GM19438 (cell line): ENCODE results near the gene TNFRSF18.
"Not testable (repeated sequence)": the region's sequence is repeated elsewhere in the genome, so short reads cannot be mapped to it uniquely, and the experiment has no call there.

ENCODE experiments used
- ATAC-seq: cut with Tn5 transposase; IDR thresholded peaks from one replicate; pipeline ENCODE4 v1.9.1; 2021; ENCODE audit warnings: low read depth; ENCODE audit not compliant: unreplicated experiment

TNFRSF18 gene, protein sequence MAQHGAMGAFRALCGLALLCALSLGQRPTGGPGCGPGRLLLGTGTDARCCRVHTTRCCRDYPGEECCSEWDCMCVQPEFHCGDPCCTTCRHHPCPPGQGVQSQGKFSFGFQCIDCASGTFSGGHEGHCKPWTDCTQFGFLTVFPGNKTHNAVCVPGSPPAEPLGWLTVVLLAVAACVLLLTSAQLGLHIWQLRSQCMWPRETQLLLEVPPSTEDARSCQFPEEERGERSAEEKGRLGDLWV

DNA sequence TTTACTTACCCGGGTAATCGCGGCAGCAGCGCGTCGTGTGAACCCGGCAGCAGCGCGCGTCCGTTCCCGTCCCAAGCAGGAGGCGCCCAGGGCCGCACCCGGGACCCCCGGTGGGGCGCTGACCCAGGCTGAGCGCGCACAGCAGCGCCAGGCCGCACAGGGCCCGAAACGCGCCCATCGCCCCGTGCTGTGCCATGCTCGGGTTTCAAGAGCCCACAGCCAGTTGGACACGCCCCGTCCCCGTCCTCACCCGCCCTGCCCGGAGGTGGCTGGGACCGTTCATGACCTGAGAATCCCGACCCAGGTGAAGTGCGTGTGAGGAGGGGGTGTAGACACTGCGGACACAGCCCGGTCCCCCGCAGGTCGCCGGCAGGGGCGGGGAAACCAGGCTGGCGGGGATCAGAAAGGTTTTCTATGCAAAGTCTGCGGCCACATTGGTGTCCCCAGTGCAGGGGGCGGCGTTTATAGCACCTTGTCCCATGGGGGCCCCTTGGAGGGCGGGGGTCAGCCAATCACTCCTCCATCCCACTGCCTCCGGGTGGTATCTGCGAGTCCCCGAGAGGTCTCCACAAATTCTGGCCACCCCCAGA lies at the start of gene TNFRSF18:
TNFRSF18 (minus strand) TSS at position 217 of the 590 bp plus-strand sequence; CDS start at position 196, 21 bp downstream.
- ATAC-seq, result no peak

DNA sequence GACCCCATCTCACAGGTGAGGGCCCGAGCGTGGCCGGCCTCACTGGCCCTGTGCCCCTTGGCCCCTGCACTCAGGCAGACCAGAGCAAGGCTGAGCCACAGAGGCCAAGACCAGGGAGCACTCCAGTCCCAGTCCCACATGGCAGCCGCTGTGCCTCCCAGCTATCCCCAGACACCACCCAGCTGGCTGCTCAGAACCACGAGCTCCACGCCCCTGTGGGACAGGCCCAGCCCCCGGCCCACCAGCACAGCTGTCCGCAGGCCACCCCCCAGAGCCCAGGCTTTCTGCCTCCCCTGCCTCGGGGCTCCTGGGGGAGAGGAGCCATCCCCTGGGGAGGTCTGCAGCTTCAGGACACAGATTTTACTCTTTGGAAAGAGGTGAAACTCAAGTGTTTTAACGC lies 49.2 kb upstream of the TNFRSF18 start:
- no peak for ATAC-seq

DNA sequence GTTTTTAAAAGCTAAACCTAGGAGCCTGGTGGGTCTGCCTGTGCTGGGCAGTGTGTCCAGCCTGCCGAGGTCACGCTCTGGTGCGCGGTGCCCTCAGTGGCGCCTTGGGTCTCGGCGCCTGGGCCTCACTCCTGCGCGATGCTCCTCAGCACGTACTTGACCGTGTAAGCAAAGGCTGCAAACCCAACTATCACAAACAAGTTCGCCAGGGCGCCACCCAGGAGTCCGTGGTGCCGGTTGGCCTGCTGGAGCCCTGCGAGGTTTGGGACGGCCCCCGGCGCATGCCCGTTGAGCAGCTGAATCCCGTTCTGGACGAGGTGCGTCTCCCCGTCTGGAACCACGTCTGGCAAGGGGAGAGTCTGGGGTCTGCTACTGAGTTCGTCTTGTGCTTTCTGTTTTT lies 48.7 kb upstream of the TNFRSF18 start:
- no peak for ATAC-seq

DNA sequence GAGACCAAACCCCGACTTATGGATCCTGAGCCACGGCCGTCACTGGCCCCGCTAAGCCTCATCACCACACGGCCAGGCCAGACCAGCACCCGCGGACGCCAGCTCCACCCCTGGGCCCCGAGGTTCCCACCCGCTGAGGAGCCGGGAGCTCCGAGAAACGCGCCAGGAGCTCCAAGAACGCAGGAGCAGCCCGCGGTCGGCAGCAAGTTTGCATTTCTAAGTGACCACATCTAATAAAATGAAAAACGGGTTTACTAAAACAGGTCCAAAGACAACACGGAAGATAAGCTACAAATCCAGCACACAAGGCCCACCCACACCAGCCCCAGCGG lies 48.2 kb upstream of the TNFRSF18 start:
- ATAC-seq, result no peak

DNA sequence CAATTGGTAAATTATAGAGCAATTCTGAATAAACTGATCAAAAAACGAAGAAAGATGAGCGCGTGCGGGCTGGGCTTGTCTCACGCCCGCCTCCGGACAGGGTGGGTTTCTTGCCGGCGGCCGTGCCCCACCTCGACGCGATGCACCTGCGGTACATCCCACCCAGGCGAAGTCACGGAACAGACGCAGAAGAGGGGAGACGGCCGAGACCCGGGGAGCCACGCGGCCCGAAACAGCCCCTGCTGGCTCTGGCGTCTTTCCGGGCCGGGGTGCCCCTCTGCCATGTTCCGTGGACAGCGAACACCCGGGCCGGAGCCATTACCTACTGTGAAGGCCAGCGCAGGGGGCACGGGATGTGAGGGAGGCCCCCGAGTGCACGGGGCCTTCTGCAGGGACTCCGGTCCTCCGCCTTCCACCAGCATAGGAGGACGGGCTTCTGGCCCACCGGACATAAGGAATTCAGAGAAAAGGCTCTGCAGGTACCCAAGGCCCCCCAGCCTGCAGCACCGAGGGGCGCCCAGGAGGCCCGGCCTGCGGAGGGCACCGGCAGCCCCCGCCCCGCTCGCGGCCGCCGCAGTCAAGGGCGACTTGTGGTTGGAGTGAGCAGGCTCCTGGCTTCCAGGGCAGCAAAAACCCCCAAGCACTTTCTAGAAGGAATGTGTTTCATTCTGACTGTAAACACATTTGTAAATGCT lies 47.7 kb upstream of the TNFRSF18 start:
- ATAC-seq, result no peak

DNA sequence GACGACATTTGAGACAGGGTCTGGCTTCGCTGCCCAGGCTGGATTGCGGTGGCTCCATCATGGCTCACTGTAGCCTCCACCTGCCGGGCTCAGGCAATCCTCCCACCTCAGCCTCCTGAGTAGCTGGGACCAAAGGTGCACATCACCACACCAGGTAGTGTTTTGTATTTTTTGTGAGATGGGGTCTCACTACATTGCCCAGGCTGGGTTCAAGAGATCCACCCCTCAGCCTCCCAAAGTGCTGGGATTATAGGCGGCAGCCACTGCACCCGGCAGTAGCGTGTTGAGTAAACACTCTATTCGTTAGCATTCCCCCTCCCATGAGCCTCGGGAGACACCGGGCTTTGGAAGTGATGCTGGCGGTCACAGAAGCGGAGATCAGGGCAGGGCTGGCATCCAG lies 46.9 kb upstream of the TNFRSF18 start:
- no peak for ATAC-seq

DNA sequence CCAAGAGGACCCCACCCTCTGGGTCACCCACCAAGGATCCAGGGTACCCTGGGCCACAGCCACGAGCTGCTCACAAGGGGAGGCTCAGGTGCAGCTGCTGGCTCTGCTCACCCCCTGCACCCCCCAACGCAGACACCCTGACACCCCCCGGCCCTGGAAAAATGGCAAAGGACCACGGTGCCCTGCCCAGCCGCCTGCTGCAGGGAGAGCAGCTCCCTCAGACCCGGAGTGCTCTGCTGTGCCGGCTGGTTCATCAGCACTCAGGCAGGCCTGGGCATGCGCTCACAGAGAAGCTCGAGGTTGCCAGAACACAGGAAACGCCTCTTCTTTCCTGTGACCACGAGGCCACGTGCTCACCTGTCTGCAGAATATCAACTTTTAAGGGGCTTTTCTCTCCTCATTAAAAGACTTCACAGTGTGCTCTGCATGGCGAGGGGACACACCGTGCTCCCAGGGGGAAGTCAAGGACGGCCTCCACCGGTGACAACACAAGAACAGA lies 44.4 kb upstream of the TNFRSF18 start:
- ATAC-seq, result no peak

DNA sequence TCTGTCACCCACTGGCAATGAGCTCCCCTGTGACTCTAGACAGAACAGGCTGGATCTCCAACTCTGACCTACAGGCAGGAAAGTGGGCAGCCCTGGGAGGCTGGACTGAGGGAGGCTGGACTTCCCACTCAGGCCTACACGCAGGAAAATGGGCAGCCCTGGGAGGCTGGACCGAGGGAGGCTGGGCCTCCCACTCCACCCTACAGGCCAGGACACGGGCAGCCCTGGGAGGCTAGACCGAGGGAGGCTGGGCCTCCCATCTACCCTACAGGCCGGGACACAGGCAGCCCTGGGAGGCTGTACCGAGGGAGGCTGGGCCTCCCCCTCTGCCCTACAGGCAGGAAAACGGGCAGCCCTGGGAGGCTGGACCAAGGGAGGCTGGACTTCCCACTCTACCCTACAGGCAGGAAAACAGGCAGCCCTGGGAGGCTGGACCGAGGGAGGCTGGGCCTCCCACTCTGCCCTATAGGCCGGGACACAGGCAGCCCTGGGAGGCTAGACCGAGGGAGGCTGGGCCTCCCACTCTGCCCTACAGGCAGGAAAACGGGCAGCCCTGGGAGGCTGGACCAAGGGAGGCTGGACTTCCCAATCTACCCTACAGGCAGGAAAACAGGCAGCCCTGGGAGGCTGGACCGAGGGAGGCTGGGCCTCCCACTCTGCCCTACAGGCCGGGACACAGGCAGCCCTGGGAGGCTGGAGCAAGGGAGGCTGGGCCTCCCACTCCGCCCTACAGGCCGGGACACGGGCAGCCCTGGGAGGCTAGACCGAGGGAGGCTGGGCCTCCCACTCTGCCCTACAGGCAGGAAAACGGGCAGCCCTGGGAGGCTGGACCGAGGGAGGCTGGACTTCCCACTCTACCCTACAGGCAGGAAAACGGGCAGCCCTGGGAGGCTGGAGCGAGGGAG lies 41.9 kb upstream of the TNFRSF18 start:
- ATAC-seq, result not testable (repeated sequence)

DNA sequence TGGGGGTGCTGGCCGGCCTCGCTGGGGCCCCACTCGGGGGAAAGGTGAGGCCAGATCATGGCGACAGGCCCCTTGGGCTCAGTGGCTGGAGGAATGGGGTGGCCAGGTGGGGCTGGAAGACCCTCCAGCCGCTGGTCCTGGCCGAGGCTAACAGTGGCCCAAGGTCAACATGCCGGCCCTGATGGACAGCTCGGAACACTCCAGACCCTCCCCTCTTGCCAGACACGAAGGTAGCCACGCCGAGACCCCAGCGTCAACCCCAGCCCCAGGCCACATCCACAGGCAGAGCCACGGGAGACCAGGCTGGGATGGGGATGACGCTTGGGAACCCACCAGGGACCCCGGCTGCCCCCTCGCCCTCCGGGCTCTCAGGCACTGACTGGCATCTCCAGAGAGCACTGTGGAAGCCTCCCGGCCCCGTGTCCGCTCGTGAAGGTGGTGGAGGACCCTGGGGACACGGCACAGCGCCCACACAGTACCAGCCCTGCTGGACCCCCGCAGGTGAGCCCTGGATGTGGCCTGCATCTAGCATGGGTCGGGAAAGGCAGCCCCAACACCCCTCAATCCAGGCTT lies 41.0 kb upstream of the TNFRSF18 start:
- ATAC-seq, result no peak

DNA sequence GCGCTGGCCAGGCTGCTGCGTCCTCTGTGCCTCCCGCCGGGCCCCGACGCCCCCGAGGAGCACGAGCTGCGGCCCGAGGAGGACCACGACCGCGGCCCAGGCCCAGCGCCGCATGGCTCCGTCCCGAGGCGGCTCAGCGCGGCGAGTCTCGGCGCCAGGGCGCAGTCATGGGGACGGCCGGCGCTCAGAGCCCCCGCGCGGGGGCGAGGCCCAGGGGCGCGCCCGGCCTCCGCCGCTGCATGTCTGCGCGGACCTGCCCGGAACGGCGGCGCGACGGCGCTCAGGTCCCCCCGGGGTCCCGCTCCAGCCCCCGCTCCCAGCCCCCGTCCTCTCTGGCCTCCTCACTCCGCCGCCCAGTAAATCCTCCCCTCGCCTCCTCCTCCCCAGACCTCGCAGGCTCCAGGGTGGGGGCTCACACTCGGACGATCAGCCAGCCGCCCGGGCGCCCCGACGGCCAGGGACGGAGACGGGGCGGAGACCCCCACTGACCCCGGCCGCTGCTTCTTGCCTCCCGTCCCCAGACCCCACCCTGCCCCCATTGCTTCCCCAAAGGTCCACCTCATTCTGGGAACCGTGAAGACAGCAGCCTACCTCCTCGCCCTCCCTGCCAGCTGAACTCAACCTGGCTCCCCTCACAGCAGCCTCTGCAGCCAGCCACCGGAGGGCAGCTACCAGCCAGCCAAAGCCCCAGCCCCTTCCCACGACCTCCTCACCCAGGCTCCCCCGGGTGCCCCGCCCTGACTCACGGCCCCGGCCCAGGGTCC lies 40.4 kb upstream of the TNFRSF18 start, which contains the start of gene C1QTNF12:
C1QTNF12 (minus strand) TSS at position 146 of the 764 bp plus-strand sequence; CDS start at position 114, 32 bp downstream.
- ATAC-seq, result no peak

DNA sequence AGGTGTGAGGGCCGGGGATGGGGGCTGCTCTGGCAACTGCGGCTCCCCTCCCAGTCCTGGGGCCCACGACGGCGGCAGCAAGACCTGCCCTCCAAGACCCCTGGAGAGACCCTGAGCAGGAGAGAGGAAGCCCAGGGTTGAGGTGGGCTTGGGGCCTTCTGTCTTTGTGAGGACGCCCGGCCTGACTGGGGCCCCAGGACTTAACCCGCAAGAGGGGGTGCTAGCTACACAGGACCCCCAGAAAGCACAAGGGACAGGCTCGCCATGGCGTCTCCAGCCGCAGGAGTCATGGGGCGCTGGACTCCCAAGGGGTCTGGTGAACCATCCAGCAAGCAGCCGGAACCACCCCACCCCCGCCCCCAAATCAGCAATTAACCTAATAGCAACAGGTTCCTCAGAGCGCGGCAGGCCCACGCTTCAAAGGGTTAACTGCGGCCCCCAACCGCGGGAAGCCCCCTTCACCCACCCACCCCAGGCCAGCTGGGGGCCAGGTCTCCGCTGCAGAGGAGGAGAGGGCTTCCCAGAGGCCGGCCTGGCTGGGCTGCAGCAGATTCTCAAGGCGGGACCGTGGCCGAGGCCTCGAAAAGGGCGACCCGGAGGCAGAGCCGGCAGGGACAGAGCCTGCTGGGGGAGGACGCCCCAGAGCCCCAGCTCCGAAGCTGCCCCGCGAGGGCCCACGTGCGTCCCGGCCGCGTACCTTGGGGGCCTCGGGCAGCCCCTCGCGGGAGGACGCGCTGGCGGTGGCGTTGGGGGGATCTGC lies 39.6 kb upstream of the TNFRSF18 start:
- ATAC-seq, result no peak

DNA sequence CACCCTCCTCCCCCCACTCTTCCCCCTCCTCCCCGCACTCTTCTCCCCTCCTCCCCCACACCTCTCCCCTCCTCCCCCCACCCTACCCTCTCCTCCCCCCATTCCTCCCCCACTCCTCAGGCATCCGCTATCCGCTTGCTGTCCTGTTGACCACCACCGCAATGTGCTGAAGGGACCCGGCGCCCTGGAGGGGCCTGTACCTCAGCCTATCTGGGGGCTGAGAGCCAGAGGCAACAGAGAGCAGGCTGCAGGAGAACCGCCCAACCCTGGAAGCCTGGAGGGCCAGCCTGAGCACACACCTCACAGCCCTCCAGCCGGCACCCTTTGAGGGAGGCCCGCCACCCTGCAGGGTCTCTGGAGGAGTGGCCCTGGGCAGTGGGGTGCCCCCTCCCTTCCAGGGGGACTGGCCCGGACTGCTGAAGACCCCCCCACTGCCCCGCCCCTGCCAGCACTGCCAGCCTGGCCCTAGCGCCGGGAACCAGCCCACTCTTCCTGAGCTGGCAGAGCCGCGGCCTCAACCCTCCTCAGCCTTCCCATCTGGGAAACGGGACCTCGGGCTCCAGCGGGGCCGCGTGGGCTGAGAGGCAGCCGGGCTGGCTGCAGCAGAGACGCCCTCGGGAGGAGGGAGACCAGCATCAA lies 38.9 kb upstream of the TNFRSF18 start:
- ATAC-seq, result no peak

DNA sequence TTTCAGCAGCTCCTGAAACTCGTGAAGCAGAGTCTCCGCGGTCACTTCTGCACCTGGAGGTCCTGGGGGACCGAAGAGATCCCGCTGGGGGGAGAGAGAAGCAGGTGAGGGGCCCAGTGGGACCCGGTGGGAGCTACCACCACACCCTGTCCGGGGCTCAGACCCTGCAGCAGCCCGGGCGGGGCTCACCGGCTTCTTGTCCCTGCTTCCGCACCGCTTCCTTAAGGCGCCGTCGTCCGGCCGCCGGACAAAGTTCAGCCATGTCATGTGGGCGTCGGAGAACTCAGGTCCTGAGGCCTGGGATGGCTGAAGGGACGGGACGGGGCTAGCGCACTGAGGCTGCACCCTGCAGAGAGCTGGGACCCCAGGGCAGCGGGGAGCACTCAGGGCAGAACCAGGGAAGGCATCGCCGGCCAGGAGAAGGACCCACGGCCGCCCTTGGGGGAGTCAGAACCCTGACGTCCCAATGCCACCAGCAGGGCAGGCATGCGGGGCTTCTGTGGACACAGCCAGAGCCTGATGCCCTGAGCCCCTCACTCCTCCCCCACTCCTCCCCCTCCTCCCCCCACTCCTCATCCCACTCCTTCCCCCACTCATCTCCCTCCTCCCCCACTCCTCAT lies 37.9 kb upstream of the TNFRSF18 start:
- ATAC-seq, result no peak

DNA sequence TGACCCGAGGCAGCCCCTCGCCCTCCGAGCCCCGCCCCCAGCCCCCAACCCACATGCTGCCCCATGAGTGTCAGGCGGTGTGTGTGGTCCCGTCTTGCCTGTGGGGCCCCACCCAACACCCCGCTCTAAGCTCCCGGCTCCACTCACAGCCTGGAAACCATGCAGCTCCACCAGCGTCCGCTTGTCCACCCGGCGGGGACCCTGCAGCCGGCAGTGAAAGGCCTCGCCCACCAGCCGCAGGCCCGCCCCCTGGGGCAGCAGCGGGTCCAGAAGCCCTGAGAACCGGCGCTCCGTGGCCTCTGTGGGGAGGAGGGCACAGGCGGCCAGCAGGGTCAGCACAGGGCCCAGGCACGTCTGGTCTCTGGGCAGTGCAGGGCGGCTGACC lies 37.4 kb upstream of the TNFRSF18 start:
- ATAC-seq, result no peak

DNA sequence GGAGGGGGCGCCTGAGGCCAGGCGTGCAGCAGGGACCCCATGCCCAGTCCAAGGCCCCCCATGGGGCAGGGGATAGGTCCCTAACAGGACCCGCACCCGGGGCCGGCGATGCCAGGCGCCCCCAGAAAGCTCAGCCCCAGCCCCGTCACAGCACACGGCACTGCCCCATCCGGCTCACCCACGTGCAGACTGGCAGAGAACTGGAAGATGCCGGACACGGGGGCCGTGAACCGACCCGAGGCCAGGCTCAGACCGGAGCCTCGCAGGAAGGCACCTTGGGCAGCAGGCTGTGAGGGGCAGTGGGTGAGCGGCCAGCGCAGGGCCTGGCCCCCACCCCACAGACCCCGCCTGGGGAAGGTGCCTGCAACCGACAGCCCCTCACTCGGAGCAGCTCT lies 36.9 kb upstream of the TNFRSF18 start:
- no peak for ATAC-seq

DNA sequence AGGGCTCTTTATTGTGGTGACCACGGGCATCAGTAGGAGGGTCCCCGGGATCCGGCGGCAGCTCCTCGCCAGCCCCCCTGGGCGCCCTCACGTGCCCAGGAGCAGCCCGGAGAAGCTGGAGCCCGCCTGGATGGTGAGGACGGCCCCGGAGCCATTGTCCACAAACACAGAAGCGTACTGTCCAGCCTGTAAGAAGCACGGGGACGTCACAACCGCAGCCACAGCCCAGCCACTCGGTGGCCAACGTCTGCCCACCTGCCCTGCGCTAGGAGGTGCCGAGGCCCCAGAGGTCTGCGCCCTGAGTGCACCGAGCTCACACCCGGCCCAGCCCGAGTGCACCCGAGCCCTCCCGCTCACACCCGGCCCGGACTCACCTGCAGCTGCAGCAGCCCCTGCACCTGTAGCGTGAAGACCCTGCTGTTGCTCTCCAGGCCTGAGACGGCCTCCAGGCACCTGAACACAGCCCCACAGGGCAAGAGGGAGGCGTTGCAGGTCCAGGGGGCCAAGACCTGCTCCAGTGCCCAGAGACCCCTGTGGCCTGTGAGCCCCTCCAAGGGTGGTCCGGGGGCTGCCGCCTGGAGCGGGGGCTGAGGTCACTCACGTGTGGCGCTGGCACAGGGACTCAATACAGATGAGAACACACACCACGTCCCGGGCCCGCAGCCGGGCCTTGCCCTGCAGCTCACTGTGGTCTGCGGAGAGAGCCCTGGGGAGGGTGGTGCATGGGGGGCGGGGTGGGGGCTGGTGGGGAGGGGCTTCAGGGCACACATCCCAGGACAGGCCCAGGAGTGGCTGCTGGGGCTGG lies 36.3 kb upstream of the TNFRSF18 start:
- ATAC-seq, result no peak

DNA sequence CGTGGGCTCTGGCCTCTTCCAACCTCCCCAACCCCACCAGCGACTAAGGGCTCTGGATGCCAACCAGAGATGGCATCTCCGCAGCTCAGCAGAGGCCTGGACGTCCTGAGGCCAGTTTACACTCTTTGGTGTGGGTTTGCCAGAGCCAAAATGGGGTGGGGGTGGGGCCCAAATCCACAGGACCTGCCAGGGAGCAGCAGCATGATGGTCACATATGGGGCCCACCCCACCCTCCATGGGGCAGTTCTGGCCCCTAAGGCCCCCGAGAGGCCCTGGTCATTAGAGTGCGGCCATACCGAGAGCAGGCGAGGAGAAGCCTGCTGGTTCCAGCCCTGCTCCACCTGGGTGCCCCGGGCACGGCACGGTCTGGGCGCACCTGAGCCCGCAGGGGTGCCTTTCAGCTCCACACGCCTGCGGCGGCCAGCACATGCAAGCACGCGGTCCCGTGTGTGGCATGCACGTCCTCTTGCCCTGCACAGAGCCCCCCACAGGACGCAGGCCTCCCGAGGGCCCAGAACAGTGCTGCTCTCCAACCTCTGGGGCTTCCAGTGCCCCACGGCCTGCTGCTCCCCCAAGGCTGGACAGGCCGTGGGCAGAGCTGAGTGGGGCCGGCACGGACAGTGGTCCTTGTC lies 35.3 kb upstream of the TNFRSF18 start:
- ATAC-seq, result no peak
